GM06990 (cell line): ENCODE results near the gene NLRP9.
"Not testable (repeated sequence)": the region's sequence is repeated elsewhere in the genome, so short reads cannot be mapped to it uniquely, and the experiment has no call there.

Source experiments
- DNase-seq: peaks from one replicate; pipeline ENCODE4 v3.0.0-alpha.2; 2011; ENCODE audit not compliant: insufficient read length; ENCODE audit errors: extremely low read depth
- H3K27me3 ChIP-seq: replicated peaks from 2 replicates; pipeline ENCODE4 v1.6.0; 2011; ENCODE audit warnings: low read length; ENCODE audit not compliant: control insufficient read depth, insufficient read depth
- H3K36me3 ChIP-seq: 2 replicates; pipeline ENCODE4 v1.5.1; 2011; ENCODE audit warnings: low read length; ENCODE audit not compliant: control insufficient read depth, insufficient read depth
- H3K4me3 ChIP-seq: replicated peaks from 2 replicates; pipeline ENCODE4 v1.5.1; 2011; ENCODE audit warnings: low read depth, mild to moderate bottlenecking, control low read depth, low read length
- CTCF ChIP-seq: IDR thresholded peaks from 2 replicates; pipeline ENCODE4 v1.5.1; 2011; ENCODE audit warnings: low read length, control low read depth, mild to moderate bottlenecking, inconsistent platforms; ENCODE audit not compliant: insufficient read depth, poor library complexity, severe bottlenecking

Gene NLRP9

GRCh38 chr19:55753401-55753800 lies 15.2 kb upstream of the NLRP9 start:
- Histone ChIP-seq H3K36me3 (no peaks in the 10 kb centered on the region), H3K27me3 (no peaks in the 10 kb centered on the region), H3K4me3 (no peak overlapping the region)
- TF ChIP-seq CTCF = no peak
- DNase-seq = no peak

GRCh38 chr19:55750715-55751114 lies 12.5 kb upstream of the NLRP9 start:
- no peak for DNase-seq
- H3K36me3 ChIP-seq = no peaks in the 10 kb centered on the region
- no peaks in the 10 kb centered on the region for H3K27me3 ChIP-seq
- TF ChIP-seq CTCF = no peak
- no peak overlapping the region for H3K4me3 ChIP-seq

GRCh38 chr19:55730378-55730777 lies 7.8 kb downstream of the NLRP9 start:
- H3K36me3 ChIP-seq, H3K4me3 ChIP-seq, DNase-seq, H3K27me3 ChIP-seq: not testable (repeated sequence)

- DNase-seq = no peak
- no peaks in the 10 kb centered on the region for H3K36me3 ChIP-seq
Observed at GRCh38 chr19:55723491-55723890, 14.7 kb downstream of the NLRP9 start.

GRCh38 chr19:55720801-55721200 lies 17.4 kb downstream of the NLRP9 start:
- TF ChIP-seq CTCF = no peak
- no peaks in the 10 kb centered on the region for H3K27me3 ChIP-seq
- no peak overlapping the region for H3K4me3 ChIP-seq
- no peaks in the 10 kb centered on the region for H3K36me3 ChIP-seq
- no peak for DNase-seq

More at GRCh38 chr19:55723491-55723890, 14.7 kb downstream of the NLRP9 start:
- TF ChIP-seq CTCF = no peak
- no peak overlapping the region for H3K4me3 ChIP-seq
- H3K27me3 ChIP-seq = no peaks in the 10 kb centered on the region

- no peak for DNase-seq
- Histone ChIP-seq H3K27me3 (no peaks in the 10 kb centered on the region), H3K36me3 (no peaks in the 10 kb centered on the region), H3K4me3 (no peak overlapping the region)
- TF ChIP-seq CTCF = no peak
Observed at GRCh38 chr19:55720214-55720746, 17.9 kb downstream of the NLRP9 start.

GRCh38 chr19:55717879-55718711 lies 20.1 kb downstream of the NLRP9 start:
- not testable (repeated sequence) for H3K4me3 ChIP-seq, H3K36me3 ChIP-seq, DNase-seq, H3K27me3 ChIP-seq
